ENCODE results near the gene AARS2.

Gene AARS2

GRCh38 chr6:44255871-44256774 is 57.0 kb downstream of the AARS2 start:
- 0 out of 2 replicates have a peak, but pooled peaks have one; percentile 14 for TF ChIP-seq POLR2AphosphoS5 (IDR thresholded peaks at IDR 0.05; ENCODE audit: low read depth, low read length)
- TF ChIP-seq POLR2A (IDR thresholded peaks at IDR 0.05; ENCODE audit: low read depth, low read length) = no peak
- no peak for TF ChIP-seq TAF1 (IDR thresholded peaks at IDR 0.05; ENCODE audit: borderline replicate concordance, low read depth, low read length)
- FAIRE-seq = no peak

GRCh38 chr6:44255105-44255808 is 57.9 kb downstream of the AARS2 start:
- DNase-seq (ENCODE audit: insufficient read length) = no peak
- TF ChIP-seq TAF1 (IDR thresholded peaks at IDR 0.05; ENCODE audit: borderline replicate concordance, low read depth, low read length) = no peak
- TF ChIP-seq POLR2AphosphoS5 (IDR thresholded peaks at IDR 0.05; ENCODE audit: low read depth, low read length) = peak; percentile 84
- TF ChIP-seq POLR2A (IDR thresholded peaks at IDR 0.05; ENCODE audit: low read depth, low read length) = peak; percentile 71
- FAIRE-seq = no peak

More at GRCh38 chr6:44255871-44256774, 57.0 kb downstream of the AARS2 start:
- DNase-seq (ENCODE audit: insufficient read length) = no peak

GRCh38 chr6:44254191-44255104 is 58.7 kb downstream of the AARS2 start:
- TF ChIP-seq POLR2AphosphoS5 (IDR thresholded peaks at IDR 0.05; ENCODE audit: low read depth, low read length) = peak; percentile 85
- peak; percentile 53 for TF ChIP-seq POLR2A (IDR thresholded peaks at IDR 0.05; ENCODE audit: low read depth, low read length)
- TF ChIP-seq TAF1 (IDR thresholded peaks at IDR 0.05; ENCODE audit: borderline replicate concordance, low read depth, low read length) = no peak
- FAIRE-seq = no peak
- no peak for DNase-seq (ENCODE audit: insufficient read length)

GRCh38 chr6:44253307-44254101 is 59.6 kb downstream of the AARS2 start:
- FAIRE-seq (no peak), DNase-seq (ENCODE audit: insufficient read length) (no peak)
- TF ChIP-seq POLR2A (IDR thresholded peaks at IDR 0.05; ENCODE audit: low read depth, low read length) = no peak; the same call in 1 of the 2 replicates
- no peak for TF ChIP-seq TAF1 (IDR thresholded peaks at IDR 0.05; ENCODE audit: borderline replicate concordance, low read depth, low read length)
- no peak for TF ChIP-seq POLR2AphosphoS5 (IDR thresholded peaks at IDR 0.05; ENCODE audit: low read depth, low read length)

GRCh38 chr6:44251576-44252524 is 61.3 kb downstream of the AARS2 start:
- FAIRE-seq (no peak), DNase-seq (ENCODE audit: insufficient read length) (no peak)
- TF ChIP-seq POLR2A (IDR thresholded peaks at IDR 0.05; ENCODE audit: low read depth, low read length) = 0 out of 2 replicates have a peak, but pooled peaks have one; percentile 28
- TF ChIP-seq POLR2AphosphoS5 (IDR thresholded peaks at IDR 0.05; ENCODE audit: low read depth, low read length) = 0 out of 2 replicates have a peak, but pooled peaks have one; percentile 57
- no peak for TF ChIP-seq TAF1 (IDR thresholded peaks at IDR 0.05; ENCODE audit: borderline replicate concordance, low read depth, low read length)

GRCh38 chr6:44250718-44251123 is 62.4 kb downstream of the AARS2 start:
- DNase-seq (ENCODE audit: insufficient read length) = no peak
- FAIRE-seq = no peak
- peak; percentile 53; the same call in 1 of the 2 replicates for TF ChIP-seq POLR2AphosphoS5 (IDR thresholded peaks at IDR 0.05; ENCODE audit: low read depth, low read length)
- TF ChIP-seq POLR2A (IDR thresholded peaks at IDR 0.05; ENCODE audit: low read depth, low read length) = peak; percentile 55; the same call in 1 of the 2 replicates
- TF ChIP-seq TAF1 (IDR thresholded peaks at IDR 0.05; ENCODE audit: borderline replicate concordance, low read depth, low read length) = no peak

GRCh38 chr6:44250067-44250717 is 63.0 kb downstream of the AARS2 start:
- DNase-seq (ENCODE audit: insufficient read length) = no peak
- no peak for FAIRE-seq
- TF ChIP-seq POLR2AphosphoS5 (IDR thresholded peaks at IDR 0.05; ENCODE audit: low read depth, low read length) = no peak

Data from GM12892 (cell line).